Endothelial cell of umbilical vein (primary cell): ENCODE results near the gene SSH3. TPM values are rescaled to one million over a fixed set of nuclear protein-coding genes. Genes with fewer than 3 reads are reported as not detected.

Experiments used
- BruUV-seq: library from RNA; stranded (reverse); fragments of 400-500 nt; replicated peaks from 2 replicates; lab custom pipeline; 2021; lab: Mats Ljungman, UMichigan
- CTCF ChIA-PET: fragments of 300-600, 350-600 bp; sonication (Branson Sonifier 250); formaldehyde crosslinking; loops from one replicate; lab custom pipeline; 2021; ENCODE audit warnings: antibody characterized with exemption, inconsistent platforms; lab: Charles Lee
- POLR2A ChIA-PET: fragments of 300-600, 350-600 bp; sonication (Branson Sonifier 250); formaldehyde crosslinking; loops from one replicate; lab custom pipeline; 2021; ENCODE audit warnings: antibody characterized with exemption, inconsistent platforms; lab: Charles Lee
- DNase-seq: peaks from one replicate; pipeline ENCODE4 v3.0.0-alpha.2; 2011; ENCODE audit warnings: low read depth, low spot score
- FAIRE-seq: peaks from 2 replicates; lab custom pipeline; 2011; peaks lifted over from hg19 to GRCh38; lab: Jason Lieb, UNC
- H2AFZ ChIP-seq: 2 replicates; pipeline ENCODE4 v1.6.0; 2012; ENCODE audit warnings: low read depth, low read length, control low read depth, inconsistent platforms
- H3K27ac ChIP-seq: 2 replicates; pipeline ENCODE4 v1.5.1; 2011; ENCODE audit warnings: low read depth, mild to moderate bottlenecking, control low read depth, low read length, moderate library complexity; ENCODE audit not compliant: insufficient read depth
- H3K27me3 ChIP-seq, 2 experiments: 2 replicates each; pipeline versions ENCODE4 v1.6.0 to v1.6.1; 2011; ENCODE audit warnings: low read length in 2 of 2, mixed read lengths in 1 of 2; ENCODE audit not compliant: control insufficient read depth in 2 of 2, insufficient read depth in 2 of 2
- H3K36me3 ChIP-seq, 2 experiments: 2 replicates in 1 of 2; 3 replicates in 1 of 2; pipeline ENCODE4 v1.5.1; 2011; ENCODE audit warnings: low read length in 2 of 2, mild to moderate bottlenecking in 1 of 2, moderate library complexity in 1 of 2; ENCODE audit not compliant: control insufficient read depth in 2 of 2, insufficient read depth in 2 of 2; ENCODE audit errors: extremely low read depth in 1 of 2
- H3K4me1 ChIP-seq: 3 replicates; pipeline ENCODE4 v1.5.1; 2011; ENCODE audit warnings: mild to moderate bottlenecking, low read length; ENCODE audit not compliant: control insufficient read depth, insufficient read depth; ENCODE audit errors: extremely low read depth
- H3K4me2 ChIP-seq: 2 replicates; pipeline ENCODE4 v1.6.1; 2011; ENCODE audit warnings: low read length, control low read depth, mixed read lengths; ENCODE audit not compliant: insufficient read depth
- H3K4me3 ChIP-seq, 3 experiments: fragments of 200-600 bp in 1 of 3; sonication (generic), shearing (Covaris generic) in 1 of 3; replicated peaks in 1 of 3; 2 replicates each; pipeline ENCODE4 v1.5.1; 2011 to 2016; ENCODE audit warnings: control low read depth in 3 of 3, low read length in 3 of 3, mild to moderate bottlenecking in 2 of 3, inconsistent platforms in 1 of 3, low read depth in 1 of 3, moderate library complexity in 1 of 3; ENCODE audit not compliant: insufficient read depth in 1 of 3
- H3K79me2 ChIP-seq: 2 replicates; pipeline ENCODE4 v1.6.0; 2012; ENCODE audit warnings: low read length, inconsistent platforms; ENCODE audit not compliant: control insufficient read depth, insufficient read depth
- H3K9ac ChIP-seq: replicated peaks from 2 replicates; pipeline ENCODE3; 2011; ENCODE audit warnings: low read length, control low read depth; ENCODE audit not compliant: insufficient read depth; ENCODE audit errors: extremely low read depth
- H3K9me1 ChIP-seq: replicated peaks from 3 replicates; pipeline ENCODE4 v1.6.0; 2011; ENCODE audit warnings: mild to moderate bottlenecking, low read length; ENCODE audit not compliant: control insufficient read depth, insufficient read depth; ENCODE audit errors: extremely low read depth
- H3K9me3 ChIP-seq: replicated peaks from 2 replicates; pipeline ENCODE4 v1.5.1; 2012; ENCODE audit warnings: low read length, inconsistent platforms; ENCODE audit not compliant: control insufficient read depth, insufficient read depth
- H4K20me1 ChIP-seq: replicated peaks from 2 replicates; pipeline ENCODE3; 2011; ENCODE audit warnings: mild to moderate bottlenecking, low read length; ENCODE audit not compliant: control insufficient read depth, insufficient read depth; ENCODE audit errors: extremely low read depth
- CTCF ChIP-seq, 2 donors: IDR thresholded peaks; 1 replicate in 1 of 2; 2 replicates in 1 of 2; pipeline ENCODE4 v1.5.1; 2011; ENCODE audit warnings: low read length in 2 of 2, mild to moderate bottlenecking in 2 of 2, moderate library complexity in 2 of 2, control low read depth in 1 of 2, inconsistent platforms in 1 of 2, low read depth in 1 of 2; ENCODE audit not compliant: insufficient read depth in 1 of 2; ENCODE audit errors: extremely low read depth in 1 of 2
- EZH2 ChIP-seq: IDR thresholded peaks from 2 replicates; pipeline ENCODE4 v1.6.1; 2012; ENCODE audit warnings: borderline replicate concordance, low read depth, mild to moderate bottlenecking, moderate library complexity, low read length, inconsistent platforms; ENCODE audit not compliant: severe bottlenecking
- FOS ChIP-seq: IDR thresholded peaks from 2 replicates; pipeline ENCODE4 v1.6.1; 2011; ENCODE audit warnings: mild to moderate bottlenecking, low read length, moderate library complexity, borderline replicate concordance; ENCODE audit not compliant: insufficient read depth
- GATA2 ChIP-seq: IDR thresholded peaks from 2 replicates; pipeline ENCODE4 v1.7.0; 2011; ENCODE audit warnings: low read depth, mild to moderate bottlenecking, moderate library complexity, mixed read lengths, low read length; ENCODE audit not compliant: insufficient read length, insufficient read depth
- JUN ChIP-seq: IDR thresholded peaks from 2 replicates; pipeline ENCODE4 v1.6.1; 2011; ENCODE audit warnings: borderline replicate concordance, low read depth; ENCODE audit not compliant: insufficient read length, insufficient read depth
- MYC ChIP-seq: IDR thresholded peaks from one replicate; pipeline ENCODE4 v1.6.1; 2011; ENCODE audit warnings: mild to moderate bottlenecking, low read depth, low read length
- POLR2A ChIP-seq: IDR thresholded peaks from 2 replicates; pipeline ENCODE4 v1.6.1; 2012; ENCODE audit warnings: low read depth, mild to moderate bottlenecking, control low read depth, low read length
- POLR2AphosphoS5 ChIP-seq: IDR thresholded peaks from 2 replicates; pipeline ENCODE4 v1.6.1; 2012; ENCODE audit warnings: low read depth, mild to moderate bottlenecking, control low read depth, low read length, moderate library complexity; ENCODE audit not compliant: insufficient read depth
- dilution Hi-C: fragments of 300-500 bp; cut with MboI; formaldehyde crosslinking; loops from one replicate; pipeline ENCODE4 v1.15.0; 2019; ENCODE audit warnings: low sequenced_read_pairs; ENCODE audit not compliant: extremely low pct_ligation_motif_present
- intact Hi-C: fragments of 100-400 bp; cut with micrococcal nuclease; formaldehyde crosslinking; loops from one replicate; pipeline ENCODE4 v1.10.0; 2022
- polyA plus RNA-seq, 4 experiments: library from polyadenylated mRNA; depleted of rRNA in 3 of 4; stranded (reverse) in 3 of 4; unstranded in 1 of 4; fragments of >200 nt; gene quantifications; 2 replicates each; pipeline versions ENCODE4 v1.2.1 to v1.2.3, GENCODE V29; 2011 to 2012; ENCODE audit warnings: missing spikeins in 1 of 4
- total RNA-seq: library from RNA; stranded (reverse); gene quantifications from 2 replicates; pipeline ENCODE4 v1.2.3, GENCODE V29; 2021
- TF ChIP-seq, protein P1 (sequence below): IDR thresholded peaks from 2 replicates; pipeline ENCODE4 v1.6.1; 2011; ENCODE audit not compliant: insufficient read depth, insufficient read length

Gene SSH3
- total and polyA plus RNA-seq, 2 donors (not counting 3 experiments of a cell fraction or from before 2014, with no cell fraction given) = 14.3 to 16.5 TPM

DNA sequence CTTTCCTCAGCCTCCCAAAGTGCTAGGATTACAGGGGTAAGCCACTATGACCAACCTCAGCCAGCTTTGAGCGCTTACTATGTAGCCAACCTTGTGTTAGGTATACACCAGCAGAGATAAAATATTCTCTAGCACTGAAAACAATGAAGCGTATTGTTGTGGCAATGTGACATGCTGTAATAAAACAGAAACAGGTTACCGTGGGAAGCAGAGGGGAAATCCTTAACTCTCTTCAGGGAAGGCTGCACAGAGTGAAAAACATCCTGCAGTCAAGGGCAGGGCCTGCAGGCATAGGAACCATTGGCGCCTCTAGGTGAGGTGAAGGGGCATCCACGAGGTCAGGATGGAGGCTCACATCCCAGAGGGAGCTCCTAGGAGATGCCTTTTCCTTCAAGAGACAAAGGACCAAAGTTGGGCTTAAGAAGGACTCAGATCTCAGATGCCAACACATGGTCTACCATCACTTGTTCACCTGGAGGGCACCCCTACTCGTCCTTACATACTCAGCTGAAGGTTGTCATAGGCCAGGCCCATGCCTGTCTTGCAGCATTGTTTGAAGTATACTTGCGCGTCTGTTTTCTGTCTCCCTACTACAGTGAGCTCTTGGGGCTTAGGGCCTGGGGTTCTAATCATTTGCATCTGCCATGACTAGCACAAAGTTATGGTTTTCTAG lies 42.1 kb downstream of the SSH3 start:
- CTCF ChIA-PET = interaction anchor here (0.7 to 6.5 kb wide), 22 partner anchors 8 to 275 kb away, joined by 3 to 119 read pairs (median 7); partner anchors contain the start of genes CLCF1, PITPNM1, PPP1CA and RAD9A
- no peaks in the 10 kb centered on the region for H3K27me3 ChIP-seq
- dilution Hi-C loops (no loop called here), intact Hi-C loops (no loop called here)
- no peaks in the 10 kb centered on the region for H3K79me2 ChIP-seq
- POLR2A ChIA-PET = no interaction called here
- no peak for TF ChIP-seq MYC
- no peak for TF ChIP-seq POLR2AphosphoS5
- TF ChIP-seq GATA2 = no peak
- TF ChIP-seq CTCF (IDR thresholded peaks at IDR 0.05; ENCODE audit: extremely low read depth in 1 of 2, insufficient read depth in 1 of 2, low read depth in 1 of 2, low read length in 2 of 2) = no peak
- TF ChIP-seq, protein P1, sequence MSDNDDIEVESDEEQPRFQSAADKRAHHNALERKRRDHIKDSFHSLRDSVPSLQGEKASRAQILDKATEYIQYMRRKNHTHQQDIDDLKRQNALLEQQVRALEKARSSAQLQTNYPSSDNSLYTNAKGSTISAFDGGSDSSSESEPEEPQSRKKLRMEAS = no peak
- TF ChIP-seq FOS = no peak
- no peak for TF ChIP-seq EZH2
- TF ChIP-seq POLR2A = no peak
- TF ChIP-seq JUN = no peak
- H4K20me1 ChIP-seq = no peaks in the 10 kb centered on the region
- H3K4me3 ChIP-seq = no peak overlapping the region
- no peaks in the 10 kb centered on the region for H3K36me3 ChIP-seq
- peaks cover 7% of the 10 kb centered on the region for H3K4me1 ChIP-seq
- FAIRE-seq = no peak
- no TSS peak for BruUV-seq
- no peak overlapping the region for H3K27ac ChIP-seq
- peak; percentile 22 for DNase-seq
- no peaks in the 10 kb centered on the region for H3K9me3 ChIP-seq
- no peaks in the 10 kb centered on the region for H3K9me1 ChIP-seq
- H3K9ac ChIP-seq = no peak overlapping the region
- no peak overlapping the region for H3K4me2 ChIP-seq
- H2AFZ ChIP-seq = no peak overlapping the region
